IPS-NIHi7 (cell line): ENCODE results near the gene ACTG2.
"Not testable (repeated sequence)": the region's sequence is repeated elsewhere in the genome, so short reads cannot be mapped to it uniquely, and the experiment has no call there.

Source experiments
- DNase-seq: peaks from one replicate; pipeline ENCODE4 v3.0.0; 2012; ENCODE audit warnings: mixed read lengths; ENCODE audit errors: extremely low spot score

ACTG2 gene

GRCh38 chr2:73891276-73891901 is 1.4 kb upstream of the ACTG2 start:
- no peak for DNase-seq

- DNase-seq, result no peak
Measured at GRCh38 chr2:73893764-73894474, 1.1 kb downstream of the ACTG2 start.

- DNase-seq, result no peak
Measured at GRCh38 chr2:73894475-73894850, 1.7 kb downstream of the ACTG2 start.

GRCh38 chr2:73894877-73895276 is 2.1 kb downstream of the ACTG2 start:
- no peak for DNase-seq

- no peak for DNase-seq
Measured at GRCh38 chr2:73895473-73895872, 2.7 kb downstream of the ACTG2 start.

GRCh38 chr2:73896362-73897239 is 3.8 kb downstream of the ACTG2 start:
- no peak for DNase-seq

- no peak for DNase-seq
Measured at GRCh38 chr2:73897240-73897583, 4.4 kb downstream of the ACTG2 start.

GRCh38 chr2:73897934-73898333 is 5.1 kb downstream of the ACTG2 start:
- DNase-seq, result no peak

- DNase-seq, result no peak
Measured at GRCh38 chr2:73899801-73900336, 7.1 kb downstream of the ACTG2 start.

GRCh38 chr2:73901143-73901542 is 8.3 kb downstream of the ACTG2 start:
- DNase-seq, result no peak

- no peak for DNase-seq
Measured at GRCh38 chr2:73902284-73902683, 9.5 kb downstream of the ACTG2 start.

- no peak for DNase-seq
Measured at GRCh38 chr2:73903313-73903712, 10.5 kb downstream of the ACTG2 start.

- DNase-seq, result not testable (repeated sequence)
Measured at GRCh38 chr2:73903949-73904613, 11.3 kb downstream of the ACTG2 start.

GRCh38 chr2:73904952-73905351 is 12.1 kb downstream of the ACTG2 start:
- DNase-seq, result no peak

- no peak for DNase-seq
Measured at GRCh38 chr2:73906847-73907505, 14.2 kb downstream of the ACTG2 start.

- DNase-seq, result peak; percentile 73
Measured at GRCh38 chr2:73907840-73908452, 15.1 kb downstream of the ACTG2 start.

GRCh38 chr2:73908689-73909652 is 16.2 kb downstream of the ACTG2 start:
- DNase-seq, result no peak

GRCh38 chr2:73910873-73911547 is 18.2 kb downstream of the ACTG2 start:
- DNase-seq, result no peak

- no peak for DNase-seq
Measured at GRCh38 chr2:73911548-73912208, 18.9 kb downstream of the ACTG2 start.
